ENCODE results near the gene GNAQ.
"Not testable (repeated sequence)": the region's sequence is repeated elsewhere in the genome, so short reads cannot be mapped to it uniquely, and the experiment has no call there.

Gene GNAQ

GRCh38 chr9:77764894-77765780 lies 266.5 kb downstream of the GNAQ start:
- peak; percentile 48 for TF ChIP-seq CTCF (IDR thresholded peaks at IDR 0.05; ENCODE audit: insufficient read depth, low read length, missing control alignments)
- ChIA-PET CTCF (interaction anchor here (0.6 to 4.6 kb wide), 20 partner anchors 8 to 598 kb away, joined by 3 to 41 read pairs (median 4); no protein-coding TSS in a partner anchor), POLR2A (no interaction called here)
- H3K4me3 ChIP-seq (ENCODE audit: low read depth, low read length) = no peak overlapping the region
- DNase-seq (ENCODE audit: low read depth, low spot score) = peak; percentile 44

GRCh38 chr9:77763566-77763965 lies 268.0 kb downstream of the GNAQ start:
- CTCF ChIA-PET = interaction anchor here (0.7 to 4.6 kb wide), 15 partner anchors 9 to 596 kb away, joined by 3 to 41 read pairs (median 4); no protein-coding TSS in a partner anchor
- POLR2A ChIA-PET = no interaction called here
- no peak overlapping the region for H3K4me3 ChIP-seq (ENCODE audit: low read depth, low read length)
- no peak for TF ChIP-seq CTCF (IDR thresholded peaks at IDR 0.05; ENCODE audit: insufficient read depth, low read length, missing control alignments)
- DNase-seq (ENCODE audit: low read depth, low spot score) = no peak

GRCh38 chr9:77760919-77761318 lies 270.7 kb downstream of the GNAQ start:
- POLR2A ChIA-PET; H3K4me3 ChIP-seq (ENCODE audit: low read depth, low read length); CTCF ChIA-PET; DNase-seq (ENCODE audit: low read depth, low spot score): not testable (repeated sequence)

- ChIA-PET CTCF (interaction anchor here (1.0 kb wide), 1 partner anchor 263 kb away, joined by 3 read pairs; no protein-coding TSS in a partner anchor), POLR2A (no interaction called here)
- no peak overlapping the region for H3K4me3 ChIP-seq (ENCODE audit: low read depth, low read length)
- no peak for DNase-seq (ENCODE audit: low read depth, low spot score)
- TF ChIP-seq CTCF (IDR thresholded peaks at IDR 0.05; ENCODE audit: insufficient read depth, low read length, missing control alignments) = no peak
These were observed 272.2 kb downstream of the GNAQ start for GRCh38 chr9:77759391-77759790.

- H3K4me3 ChIP-seq (ENCODE audit: low read depth, low read length) = no peak overlapping the region
- POLR2A ChIA-PET = no interaction called here
- CTCF ChIA-PET = interaction anchor here (1.4 to 6.5 kb wide), 3 partner anchors 9 to 299 kb away, joined by 4 to 41 read pairs (median 12); no protein-coding TSS in a partner anchor
- TF ChIP-seq CTCF (IDR thresholded peaks at IDR 0.05; ENCODE audit: insufficient read depth, low read length, missing control alignments) = no peak
- no peak for DNase-seq (ENCODE audit: low read depth, low spot score)
These were observed 275.2 kb downstream of the GNAQ start for GRCh38 chr9:77756449-77756848.

- CTCF ChIA-PET = interaction anchor here (1.1 to 6.5 kb wide), 6 partner anchors 12 to 319 kb away, joined by 3 to 59 read pairs (median 26); partner anchors contain the start of gene GNA14
- DNase-seq (ENCODE audit: low read depth, low spot score) = no peak
- POLR2A ChIA-PET = interaction anchor here (0.6 to 0.7 kb wide), 2 partner anchors 147 to 369 kb away, joined by 3 to 5 read pairs; no protein-coding TSS in a partner anchor
These were observed 278.4 kb downstream of the GNAQ start for GRCh38 chr9:77753180-77753579.

More at GRCh38 chr9:77753180-77753579, 278.4 kb downstream of the GNAQ start:
- TF ChIP-seq CTCF (IDR thresholded peaks at IDR 0.05; ENCODE audit: insufficient read depth, low read length, missing control alignments) = no peak
- H3K4me3 ChIP-seq (ENCODE audit: low read depth, low read length) = no peak overlapping the region

Measured in AG04449 (cell line).